Upper lobe of left lung (tissue), 6 donors: ENCODE measurements around the gene LRP8. TPM values are rescaled to one million over a fixed set of nuclear protein-coding genes. Genes with fewer than 3 reads are reported as not detected.
A peak's percentile ranks its signal among the peaks of the same experiment; 100 is the strongest.

ENCODE experiments used
- ATAC-seq, 2 donors: fragments of 200-7000 bp; cut with Tn5 transposase; one replicate each; pipeline ENCODE4 v1.9.1; 2022; ENCODE audit warnings: mild to moderate bottlenecking in 2 of 2, moderate library complexity in 2 of 2; ENCODE audit not compliant: low FRiP score in 2 of 2
- DNase-seq, 2 donors: peaks; one replicate each; pipeline ENCODE4 v3.0.0-alpha.2; 2019 to 2020
- H3K27ac ChIP-seq, 4 donors: fragments of 200-600 bp; sonication (generic); one replicate each; pipeline ENCODE4 v1.5.1; 2016 to 2019
- H3K27me3 ChIP-seq, 4 donors: fragments of 200-600 bp; sonication (generic); one replicate each; pipeline ENCODE4 v1.5.1; 2017 to 2019
- H3K36me3 ChIP-seq, 4 donors: fragments of 200-600 bp; sonication (generic); one replicate each; pipeline ENCODE4 v1.5.1; 2016 to 2019
- H3K4me1 ChIP-seq, 4 donors: fragments of 200-600 bp; sonication (generic); one replicate each; pipeline ENCODE4 v1.5.1; 2018 to 2019
- H3K4me3 ChIP-seq, 4 donors: fragments of 200-600 bp; sonication (generic); one replicate each; pipeline ENCODE4 v1.5.1; 2017 to 2019; ENCODE audit warnings: mild to moderate bottlenecking in 2 of 4, moderate library complexity in 1 of 4
- H3K9me3 ChIP-seq, 4 donors: fragments of 200-600 bp; sonication (generic); one replicate each; pipeline ENCODE4 v1.5.1; 2018 to 2019
- EP300 ChIP-seq, 4 donors: sonication (generic); formaldehyde crosslinking; IDR thresholded peaks; one replicate each; pipeline ENCODE4 v1.5.1; 2017; ENCODE audit warnings: antibody characterized with exemption in 4 of 4, control low read depth in 2 of 4
- POLR2A ChIP-seq, 4 donors: fragments of 450-650 bp; IDR thresholded peaks; one replicate each; pipeline ENCODE4 v1.5.1; 2016 to 2017; ENCODE audit warnings: antibody characterized with exemption in 4 of 4, mild to moderate bottlenecking in 2 of 4
- POLR2AphosphoS5 ChIP-seq, 2 donors: sonication (generic); formaldehyde crosslinking; IDR thresholded peaks; one replicate each; pipeline ENCODE4 v1.5.1; 2017; ENCODE audit warnings: antibody characterized with exemption in 2 of 2
- WGBS, 2 donors: methylation state at CpG; one replicate each; pipeline ENCODE4 v1.1.5; 2017 to 2018; 5-methylcytosine and 5-hydroxymethylcytosine counted together
- total RNA-seq, 6 donors: library from RNA; depleted of rRNA in 4 of 6; stranded (reverse); fragments of >200 nt in 4 of 6; gene quantifications; one replicate each; pipeline versions ENCODE4 v1.1.0 to v1.2.1, GENCODE V29; 2016 to 2021
- TF ChIP-seq, protein P1 (sequence below), 6 experiments: fragments of 450-650 bp in 4 of 6; fragments of 200-600 bp in 2 of 6; sonication (generic) in 2 of 6; IDR thresholded peaks; one replicate each; pipeline ENCODE4 v1.5.1; 2016 to 2019; ENCODE audit warnings: antibody characterized with exemption in 6 of 6
- donor health status: DM: no; HTN: no; CAD: no; lungs with moderate emphysema.
- donor health status: DM: no; HTN: yes; CAD: no; lungs with severe emphysema.

The LRP8 gene
- total RNA-seq, 6 donors from 2014 or later = 4.6 to 23.0 (median 11.1) TPM

DNA sequence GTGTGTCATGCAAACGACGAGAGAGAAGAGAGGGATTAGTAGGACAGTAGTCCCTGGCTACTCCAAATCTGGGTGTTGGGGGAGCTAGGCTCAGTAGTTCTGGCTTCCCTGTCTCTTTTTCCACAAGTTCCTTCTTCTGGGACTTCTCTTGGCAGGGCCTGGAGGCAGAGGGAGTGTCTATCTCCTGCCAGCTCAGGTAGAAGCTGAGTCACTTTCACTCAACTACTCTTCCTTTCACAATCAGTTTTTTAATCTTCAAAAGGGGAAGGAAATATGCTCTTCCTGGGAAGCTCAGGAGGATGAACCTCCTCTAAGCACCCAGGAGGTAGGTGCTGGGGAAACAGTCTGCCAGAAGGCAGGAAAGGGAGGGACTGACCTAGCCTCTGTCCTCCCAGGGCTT, 54.3 kb downstream of the LRP8 start:
- Histone ChIP-seq H3K4me1 (no peaks in the 10 kb centered on the region), H3K4me3 (no peak overlapping the region), H3K36me3 (no peaks in the 10 kb centered on the region), H3K27me3 (no peaks in the 10 kb centered on the region), H3K27ac (no peak overlapping the region), H3K9me3 (no peaks in the 10 kb centered on the region)
- no peak for ATAC-seq
- WGBS, 2 donors = 69 to 86% methylated on average over 2 of the region's 2 CpGs
- DNase-seq = no peak
- no peak for TF ChIP-seq EP300 (IDR thresholded peaks at IDR 0.05)
- TF ChIP-seq, protein P1, sequence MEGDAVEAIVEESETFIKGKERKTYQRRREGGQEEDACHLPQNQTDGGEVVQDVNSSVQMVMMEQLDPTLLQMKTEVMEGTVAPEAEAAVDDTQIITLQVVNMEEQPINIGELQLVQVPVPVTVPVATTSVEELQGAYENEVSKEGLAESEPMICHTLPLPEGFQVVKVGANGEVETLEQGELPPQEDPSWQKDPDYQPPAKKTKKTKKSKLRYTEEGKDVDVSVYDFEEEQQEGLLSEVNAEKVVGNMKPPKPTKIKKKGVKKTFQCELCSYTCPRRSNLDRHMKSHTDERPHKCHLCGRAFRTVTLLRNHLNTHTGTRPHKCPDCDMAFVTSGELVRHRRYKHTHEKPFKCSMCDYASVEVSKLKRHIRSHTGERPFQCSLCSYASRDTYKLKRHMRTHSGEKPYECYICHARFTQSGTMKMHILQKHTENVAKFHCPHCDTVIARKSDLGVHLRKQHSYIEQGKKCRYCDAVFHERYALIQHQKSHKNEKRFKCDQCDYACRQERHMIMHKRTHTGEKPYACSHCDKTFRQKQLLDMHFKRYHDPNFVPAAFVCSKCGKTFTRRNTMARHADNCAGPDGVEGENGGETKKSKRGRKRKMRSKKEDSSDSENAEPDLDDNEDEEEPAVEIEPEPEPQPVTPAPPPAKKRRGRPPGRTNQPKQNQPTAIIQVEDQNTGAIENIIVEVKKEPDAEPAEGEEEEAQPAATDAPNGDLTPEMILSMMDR (IDR thresholded peaks at IDR 0.05) = no peak
- no peak for TF ChIP-seq POLR2AphosphoS5 (IDR thresholded peaks at IDR 0.05)
- no peak for TF ChIP-seq POLR2A (IDR thresholded peaks at IDR 0.05)

- no peaks in the 10 kb centered on the region for H3K36me3 ChIP-seq
- no peak overlapping the region for H3K27ac ChIP-seq
- 88 to 97% methylated on average over 3 to 4 of the region's 4 CpGs for WGBS, 2 donors
- DNase-seq = peak in 1 of 2 donors; percentile 24
- no peak overlapping the region for H3K4me3 ChIP-seq
- no peaks in the 10 kb centered on the region for H3K4me1 ChIP-seq
- H3K9me3 ChIP-seq = no peaks in the 10 kb centered on the region
- TF ChIP-seq POLR2A (IDR thresholded peaks at IDR 0.05) (no peak), EP300 (IDR thresholded peaks at IDR 0.05) (no peak), POLR2AphosphoS5 (IDR thresholded peaks at IDR 0.05) (no peak)
- TF ChIP-seq, protein P1 (IDR thresholded peaks at IDR 0.05) = no peak
- ATAC-seq = no peak
- no peaks in the 10 kb centered on the region for H3K27me3 ChIP-seq
Measured at GRCh38 chr1:53272349-53272748, 55.5 kb downstream of the LRP8 start.

DNA sequence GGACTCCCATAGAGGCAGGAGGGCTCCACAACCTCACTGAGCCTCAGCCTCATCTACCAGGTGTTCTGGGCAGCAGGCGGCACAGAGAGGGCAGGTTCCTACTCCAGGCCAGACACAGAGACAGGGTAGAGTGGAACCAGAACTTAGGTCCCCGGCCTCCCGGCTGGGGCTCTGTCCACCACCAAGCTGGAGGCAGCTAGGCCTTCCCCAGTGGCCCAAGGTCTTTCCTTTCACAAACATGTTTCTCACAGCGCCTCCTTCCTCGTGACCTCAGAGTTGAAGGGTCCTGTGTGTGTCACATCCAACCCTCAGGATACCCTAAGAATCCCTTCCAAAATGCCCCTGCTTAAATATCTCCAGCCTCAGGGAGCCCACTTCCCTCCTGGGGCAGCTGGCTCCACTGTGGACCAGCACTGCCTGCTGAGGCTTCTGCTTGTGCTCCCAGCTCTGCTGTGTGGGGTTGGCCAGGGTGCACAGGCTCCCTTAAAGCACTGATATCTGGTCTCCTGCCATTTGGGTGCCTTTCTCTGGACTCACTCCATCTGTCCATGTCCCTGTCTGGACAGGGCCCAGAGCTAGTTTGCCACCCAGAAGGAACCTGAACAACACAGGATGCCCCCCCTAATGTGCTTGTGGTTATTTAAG, 56.3 kb downstream of the LRP8 start:
- 92 to 100% methylated on average over 3 to 5 of the region's 5 CpGs for WGBS, 2 donors

DNA sequence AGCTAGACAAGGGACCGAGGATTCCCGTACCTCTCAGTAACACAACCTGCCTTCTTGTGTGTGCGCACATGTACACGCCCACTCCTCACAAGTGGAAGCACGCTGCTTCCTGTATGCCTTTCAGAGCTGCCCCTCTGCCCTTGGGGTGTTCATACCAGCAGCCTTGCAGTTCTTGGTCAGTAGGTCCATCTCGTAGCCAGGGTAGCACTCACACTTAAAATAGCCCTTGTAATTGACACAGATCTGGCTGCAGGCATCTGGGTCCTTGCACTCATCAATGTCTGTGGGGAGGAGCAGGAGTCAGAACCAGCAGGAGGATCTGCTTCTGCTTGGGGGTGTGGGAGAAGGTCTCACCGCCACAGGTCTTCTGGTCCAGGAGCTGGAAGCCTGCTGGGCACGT, 57.0 kb downstream of the LRP8 start:
- 92 to 95% methylated on average over 8 of the region's 8 CpGs for WGBS, 2 donors
- H3K9me3 ChIP-seq = no peaks in the 10 kb centered on the region
- H3K27me3 ChIP-seq = no peaks in the 10 kb centered on the region
- H3K4me1 ChIP-seq = no peaks in the 10 kb centered on the region
- TF ChIP-seq POLR2A (IDR thresholded peaks at IDR 0.05) (no peak), EP300 (IDR thresholded peaks at IDR 0.05) (no peak), POLR2AphosphoS5 (IDR thresholded peaks at IDR 0.05) (no peak)
- TF ChIP-seq, protein P1 (IDR thresholded peaks at IDR 0.05) = no peak
- no peaks in the 10 kb centered on the region for H3K36me3 ChIP-seq
- no peak overlapping the region for H3K27ac ChIP-seq
- ATAC-seq (no peak), DNase-seq (no peak)
- H3K4me3 ChIP-seq = no peak overlapping the region

More for the DNA sequence above, 56.3 kb downstream of the LRP8 start:
- DNase-seq = no peak
- Histone ChIP-seq H3K4me1 (no peaks in the 10 kb centered on the region), H3K4me3 (no peak overlapping the region), H3K27ac (no peak overlapping the region), H3K36me3 (no peaks in the 10 kb centered on the region), H3K27me3 (no peaks in the 10 kb centered on the region), H3K9me3 (no peaks in the 10 kb centered on the region)
- TF ChIP-seq, protein P1 (IDR thresholded peaks at IDR 0.05) = no peak
- TF ChIP-seq POLR2A (IDR thresholded peaks at IDR 0.05) = no peak
- TF ChIP-seq EP300 (IDR thresholded peaks at IDR 0.05) = no peak
- no peak for TF ChIP-seq POLR2AphosphoS5 (IDR thresholded peaks at IDR 0.05)
- no peak for ATAC-seq

- DNase-seq (no peak), ATAC-seq (no peak)
- Histone ChIP-seq H3K27ac (no peak overlapping the region), H3K36me3 (no peaks in the 10 kb centered on the region), H3K9me3 (no peaks in the 10 kb centered on the region), H3K4me1 (no peaks in the 10 kb centered on the region), H3K27me3 (no peaks in the 10 kb centered on the region), H3K4me3 (no peak overlapping the region)
- WGBS, 2 donors = 71 to 85% methylated on average over 1 of the region's 1 CpG
- TF ChIP-seq, protein P1 (IDR thresholded peaks at IDR 0.05) = no peak
- TF ChIP-seq EP300 (IDR thresholded peaks at IDR 0.05) (no peak), POLR2AphosphoS5 (IDR thresholded peaks at IDR 0.05) (no peak)
Measured at GRCh38 chr1:53270107-53270506, 57.8 kb downstream of the LRP8 start.
